NCI-H2171 (cell line): ENCODE results near the gene FRMD4A.
"Not testable (repeated sequence)": the region's sequence is repeated elsewhere in the genome, so short reads cannot be mapped to it uniquely, and the experiment has no call there.

Experiments used
- DNase-seq: peaks from one replicate; lab custom pipeline; 2025; lab: John Stamatoyannopoulos, UW

FRMD4A gene

DNA sequence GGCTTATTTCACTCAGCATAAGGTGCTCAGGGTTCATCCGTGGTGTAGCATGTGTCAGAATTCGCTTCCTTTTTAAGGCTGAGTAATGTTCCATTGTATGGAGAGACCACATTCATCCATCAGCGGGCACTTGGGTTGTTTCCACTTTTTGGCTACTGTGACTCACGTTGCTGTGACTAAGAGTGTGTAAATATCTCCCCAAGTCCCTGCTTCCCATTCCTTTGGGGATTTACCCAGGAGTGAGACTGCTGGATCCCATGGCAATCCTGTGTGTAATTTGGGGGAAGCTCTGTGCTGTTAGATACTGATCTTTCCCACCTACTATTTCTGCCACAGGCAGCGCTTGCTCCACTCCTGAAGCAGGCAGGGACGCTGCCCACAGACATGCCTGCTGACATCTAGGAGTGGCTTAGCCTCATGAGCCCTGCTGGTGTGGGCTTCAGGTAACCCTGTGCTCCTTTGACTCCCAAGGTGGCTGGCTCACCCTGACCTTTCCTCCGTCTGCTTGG is 346.0 kb downstream of the FRMD4A start:
- DNase-seq: no peak

DNA sequence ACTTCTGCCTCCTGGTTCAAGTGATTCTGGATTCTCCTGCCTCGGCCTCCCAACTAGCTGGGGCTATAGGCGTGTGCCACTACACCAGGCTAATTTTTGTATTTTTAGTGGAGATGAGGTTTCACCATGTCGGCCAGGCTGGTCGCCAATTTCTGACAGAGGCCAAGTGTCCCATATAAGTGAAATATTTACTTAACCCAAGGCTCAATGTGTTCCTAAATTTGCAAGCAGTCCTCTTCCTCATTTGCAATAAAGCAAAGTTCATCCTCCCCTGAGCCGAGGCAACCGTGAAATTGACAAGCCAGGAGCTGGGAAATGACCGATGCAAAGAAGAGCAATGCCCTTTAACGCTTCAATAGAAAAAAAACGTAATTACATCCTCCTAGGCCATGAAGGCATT is 347.7 kb downstream of the FRMD4A start:
- DNase-seq: no peak

- no peak for DNase-seq
Observed at GRCh38 chr10:13978533-13979115, 352.1 kb downstream of the FRMD4A start.

GRCh38 chr10:13977861-13978532 is 352.7 kb downstream of the FRMD4A start:
- no peak for DNase-seq

GRCh38 chr10:13973742-13974141 is 357.0 kb downstream of the FRMD4A start:
- no peak for DNase-seq

GRCh38 chr10:13972609-13973008 is 358.1 kb downstream of the FRMD4A start:
- DNase-seq: no peak

DNA sequence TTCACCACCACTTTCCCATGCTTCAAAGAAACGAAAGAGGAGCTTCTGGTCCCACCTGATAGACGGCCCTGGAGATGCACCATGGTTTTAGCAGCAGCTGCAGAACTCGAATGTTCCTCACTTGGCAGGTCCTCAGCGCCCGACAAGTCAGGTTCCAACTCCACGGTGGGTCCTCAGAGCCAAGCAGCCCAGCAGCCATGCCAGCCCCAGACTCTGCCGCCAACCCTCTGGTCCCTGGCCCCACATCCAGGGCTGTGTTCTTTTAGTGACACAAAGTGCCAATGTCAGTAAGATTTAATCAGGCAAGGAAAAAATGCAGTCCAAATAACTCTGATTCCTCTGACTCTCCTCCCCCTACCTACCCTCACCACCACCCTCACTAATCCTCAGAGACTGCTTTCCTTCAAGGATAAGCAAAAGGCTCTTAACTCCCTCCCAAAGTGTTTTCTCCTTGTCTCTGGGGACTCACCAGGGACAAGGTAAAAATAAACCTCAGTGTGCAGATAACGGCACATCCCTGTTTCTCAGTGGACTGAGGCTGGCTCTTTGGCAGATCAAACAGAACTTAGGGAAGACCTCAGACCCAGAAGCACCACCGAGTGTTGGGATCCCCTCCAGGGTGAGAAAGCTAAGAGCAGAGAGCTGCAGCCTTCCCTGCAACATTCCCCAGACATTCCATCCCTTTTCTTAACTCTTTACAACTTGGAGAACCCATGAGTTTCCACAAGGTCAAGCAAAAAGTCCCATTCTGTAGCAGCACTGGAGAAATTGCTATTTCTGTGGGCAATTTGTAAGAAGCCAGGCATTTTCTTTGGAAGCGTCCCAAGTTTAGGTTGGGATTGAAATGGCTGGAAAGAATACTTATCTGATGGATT is 358.9 kb downstream of the FRMD4A start:
- no peak for DNase-seq

DNA sequence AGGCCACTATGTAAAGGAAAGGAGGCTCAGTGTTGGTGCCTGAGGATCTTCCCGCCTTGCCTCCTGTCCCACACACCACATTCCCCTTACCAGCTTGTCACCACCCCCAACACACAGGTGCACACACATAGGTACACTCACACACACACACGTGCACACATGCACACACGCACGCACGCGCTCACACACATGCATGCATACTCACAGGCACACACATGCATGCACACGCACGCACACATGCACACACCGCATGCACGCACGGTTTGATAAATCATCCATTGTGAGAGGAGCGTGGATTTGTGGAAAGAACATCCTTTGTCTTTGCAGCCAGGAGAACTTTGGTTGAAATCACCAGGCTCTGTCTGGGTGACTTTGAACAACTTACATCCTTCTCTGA is 359.8 kb downstream of the FRMD4A start:
- no peak for DNase-seq

DNA sequence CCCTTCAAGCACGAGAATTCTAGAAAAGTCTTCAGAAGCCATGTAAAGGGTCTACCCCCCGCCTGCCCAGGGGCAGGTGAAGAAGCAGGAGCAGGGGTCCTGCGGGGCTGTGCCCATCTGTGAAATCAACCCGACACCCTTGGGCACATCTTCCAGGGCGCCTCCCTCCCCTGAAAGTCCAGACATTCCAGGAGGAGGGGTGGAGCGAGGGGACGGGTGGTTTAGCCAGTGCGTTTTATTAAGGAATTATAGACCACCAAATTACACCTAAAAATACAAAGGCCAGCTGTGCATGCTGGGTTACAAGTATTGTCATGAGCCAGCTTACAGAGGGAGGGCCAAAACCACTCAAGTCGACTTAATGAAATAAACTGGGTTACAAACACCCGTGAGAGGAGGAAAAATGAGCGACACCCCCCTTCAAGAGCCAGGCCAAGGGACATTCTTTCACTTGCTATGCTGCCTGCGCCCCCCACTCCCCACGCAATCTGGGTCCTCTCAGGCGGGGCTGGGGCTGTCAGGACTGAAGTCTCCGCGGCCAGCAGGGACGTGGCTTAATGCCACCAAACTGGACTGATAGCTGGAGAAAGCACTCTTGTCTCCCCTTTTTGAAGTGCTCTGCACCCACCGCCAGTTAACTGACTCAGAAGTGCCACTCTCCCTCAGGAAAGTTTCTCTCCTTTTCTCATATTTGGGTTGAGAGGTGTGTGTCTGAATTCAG is 360.3 kb downstream of the FRMD4A start:
- no peak for DNase-seq

GRCh38 chr10:13969792-13970140 is 361.0 kb downstream of the FRMD4A start:
- no peak for DNase-seq

DNA sequence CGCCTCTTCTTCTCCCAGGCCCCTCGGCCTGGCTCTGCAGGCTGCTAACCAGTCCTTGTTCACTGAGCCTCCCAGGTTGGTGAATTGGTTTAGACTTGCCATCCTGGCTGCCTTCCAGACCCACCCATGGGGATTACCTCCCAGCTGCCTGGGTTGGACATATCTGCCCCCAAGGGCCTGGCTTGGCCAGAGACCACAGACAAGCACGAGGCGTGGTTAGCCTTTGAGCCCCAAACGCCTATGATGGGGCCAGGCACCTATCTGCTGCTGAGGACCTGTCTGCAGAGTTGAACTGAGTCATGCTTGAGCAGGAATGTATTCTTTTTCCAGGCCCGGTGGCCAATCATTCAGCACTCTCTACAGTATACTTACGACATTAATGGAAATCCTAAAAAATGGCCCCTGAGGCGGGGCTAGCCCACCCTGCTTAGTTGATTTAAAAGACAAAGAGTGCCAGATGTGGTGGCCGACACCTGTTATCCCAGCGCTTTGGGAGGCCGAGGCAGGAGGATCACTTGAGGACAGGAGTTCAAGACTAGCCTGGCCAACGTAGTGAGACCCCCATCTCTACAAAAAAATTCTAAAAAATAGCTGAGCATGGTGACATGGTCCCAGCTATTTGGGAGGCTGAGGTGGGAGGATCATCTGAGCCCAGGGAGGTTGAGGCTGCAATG is 361.5 kb downstream of the FRMD4A start:
- DNase-seq: no peak

- DNase-seq: no peak
Observed at GRCh38 chr10:13961853-13962252, 368.9 kb downstream of the FRMD4A start.

- peak; percentile 5 for DNase-seq
Observed at GRCh38 chr10:13961097-13961496, 369.6 kb downstream of the FRMD4A start.

DNA sequence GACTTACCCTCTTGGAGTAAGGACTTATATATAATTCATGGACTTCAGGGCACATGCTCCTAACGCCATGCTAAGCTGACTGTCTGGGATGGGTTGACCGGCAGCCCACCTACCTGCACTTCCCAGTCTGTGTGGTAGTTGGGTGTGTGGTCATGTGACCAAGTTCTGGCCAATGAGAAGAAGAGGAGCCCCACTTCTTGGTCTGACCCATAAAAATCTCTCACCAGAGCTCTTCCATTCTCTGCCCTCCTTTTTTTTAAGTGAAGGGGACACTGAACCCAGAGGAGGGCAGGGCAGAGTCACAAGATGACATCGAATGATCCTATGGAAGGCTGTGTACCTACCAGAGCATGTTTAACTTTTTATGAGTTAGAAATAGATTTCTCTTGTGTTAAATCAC is 370.1 kb downstream of the FRMD4A start:
- no peak for DNase-seq

DNA sequence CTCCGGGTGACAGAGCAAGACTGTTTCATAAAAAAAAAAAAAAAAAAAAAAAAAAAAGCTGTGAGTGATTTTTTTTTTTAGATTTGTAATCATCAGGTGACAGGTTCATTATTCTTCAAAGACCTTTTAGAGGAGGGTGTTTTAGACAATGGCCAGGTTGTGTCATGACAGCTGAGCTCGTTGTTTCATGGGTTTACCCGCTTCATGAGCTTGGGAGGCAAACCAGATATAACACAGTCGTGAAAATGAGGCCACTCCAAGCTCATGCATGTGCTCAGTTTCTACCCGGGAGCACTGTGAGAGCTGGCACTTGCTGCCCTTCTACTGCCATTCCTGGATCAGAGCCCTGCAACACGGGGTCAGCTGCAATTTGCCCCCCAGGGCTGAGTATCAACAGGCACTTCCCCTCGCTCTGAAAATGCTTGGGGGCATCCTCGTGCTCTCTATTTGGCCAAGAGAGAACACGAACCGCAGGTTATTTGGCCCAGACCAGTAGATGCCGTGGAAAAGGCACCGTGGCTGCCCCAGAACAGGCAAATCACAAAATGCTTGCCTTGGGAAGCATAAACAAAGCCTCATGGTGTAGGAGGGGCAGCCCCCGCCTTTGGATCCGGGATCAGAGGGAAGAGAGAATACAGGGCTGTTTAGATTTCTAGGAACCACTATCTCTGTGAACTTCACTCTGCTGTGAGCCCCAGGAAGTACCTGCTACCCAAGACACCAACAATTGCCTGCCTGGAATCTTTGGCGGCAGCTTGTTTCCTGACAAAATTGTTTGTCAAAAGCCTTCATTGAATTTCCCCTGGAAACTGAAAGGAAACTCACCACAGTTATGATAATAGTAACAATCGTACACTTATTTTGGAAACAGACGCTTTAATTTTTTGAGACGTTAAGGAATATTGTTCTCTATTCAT is 371.0 kb downstream of the FRMD4A start:
- DNase-seq: no peak

- no peak for DNase-seq
Observed at GRCh38 chr10:13957856-13958255, 372.9 kb downstream of the FRMD4A start.

DNA sequence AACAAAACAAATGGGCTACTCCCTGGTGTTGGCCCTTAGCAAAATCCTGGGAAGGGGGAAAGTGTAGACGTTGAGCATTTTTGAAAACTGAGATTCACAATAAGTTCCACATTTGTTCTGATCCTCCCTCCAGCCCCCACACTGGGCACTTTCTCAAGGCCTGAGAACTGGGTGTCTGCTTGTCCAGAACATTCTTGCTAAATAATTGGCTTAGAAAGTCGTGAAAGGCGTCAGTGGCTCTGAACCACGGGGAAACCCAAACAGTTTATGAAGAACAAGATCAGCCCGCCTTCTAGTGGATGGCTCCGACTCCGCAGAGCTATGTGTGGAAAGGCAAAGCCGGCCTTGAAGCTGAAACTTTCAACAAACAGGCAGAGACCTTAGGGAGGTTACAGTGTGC is 373.9 kb downstream of the FRMD4A start:
- DNase-seq: no peak

GRCh38 chr10:13955409-13956068 is 375.2 kb downstream of the FRMD4A start:
- DNase-seq: no peak

DNA sequence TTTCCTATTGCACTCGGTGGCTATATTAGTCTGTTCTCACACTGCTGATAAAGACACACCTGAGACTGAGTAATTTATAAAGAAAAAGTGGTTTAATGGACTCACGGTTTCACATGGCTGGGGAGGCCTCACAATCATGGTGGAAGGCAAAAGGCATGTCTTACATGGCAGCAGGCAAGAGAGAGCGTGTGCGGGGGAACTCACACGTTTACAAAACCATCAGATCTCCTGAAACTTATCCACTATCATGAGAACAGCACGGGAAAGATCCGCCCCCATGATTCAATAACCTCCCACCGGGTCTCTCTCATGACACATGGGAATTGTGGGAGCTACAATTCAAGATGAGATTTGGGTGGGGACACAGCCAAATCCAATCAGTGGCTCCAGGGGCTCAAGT is 376.5 kb downstream of the FRMD4A start:
- not testable (repeated sequence) for DNase-seq

GRCh38 chr10:13953371-13953770 is 377.4 kb downstream of the FRMD4A start:
- no peak for DNase-seq
